H1 (cell line): Measurements from ENCODE around the gene COL4A2. TPM values are rescaled to one million over a fixed set of nuclear protein-coding genes. Genes with fewer than 3 reads are reported as not detected.

Source experiments
- CHD2 ChIP-seq: IDR thresholded peaks from 2 replicates; pipeline ENCODE4 v1.6.1; 2012; ENCODE audit warnings: low read length, improper control_type of control experiment
- KDM5A ChIP-seq: fragments of 200-600 bp; IDR thresholded peaks from 2 replicates; pipeline ENCODE4 v1.7.1; 2012; ENCODE audit warnings: mild to moderate bottlenecking, low read length, inconsistent platforms, mixed read lengths
- POLR2A ChIP-seq, 2 experiments: IDR thresholded peaks; 1 replicate in 1 of 2; 2 replicates in 1 of 2; pipeline ENCODE4 v1.6.1; 2011; ENCODE audit warnings: low read depth in 2 of 2, low read length in 2 of 2, mild to moderate bottlenecking in 2 of 2; ENCODE audit errors: control extremely low read depth in 1 of 2
- polyA plus RNA-seq, 7 experiments: library from polyadenylated mRNA; depleted of rRNA in 3 of 7; stranded (reverse) in 5 of 7; unstranded in 2 of 7; fragments of >200 nt in 5 of 7; fragments of 200-250 nt in 2 of 7; gene quantifications; 1 replicate in 5 of 7; 2 replicates in 1 of 7; 4 replicates in 1 of 7; pipeline versions ENCODE4 v1.2.1 to v1.2.3, GENCODE V29; 2011 to 2013; ENCODE audit warnings: missing spikeins in 2 of 7, mixed read lengths in 2 of 7
- total RNA-seq: library from RNA; stranded (reverse); fragmentation: NEBNext Ultra II Directional; extraction: Animal tissue kit (Norgen Biotek cat#: 25700); gene quantifications from 2 replicates; pipeline ENCODE4 v1.2.1, GENCODE V29; 2021
- TF ChIP-seq, protein P1 (sequence below): IDR thresholded peaks from 2 replicates; pipeline ENCODE4 v1.6.1; 2012; ENCODE audit warnings: low read length, inconsistent platforms
- TF ChIP-seq, protein P2 (sequence below): IDR thresholded peaks from 2 replicates; pipeline ENCODE4 v1.6.1; 2011; ENCODE audit warnings: low read length, improper control_type of control experiment

Gene COL4A2
- total and polyA plus RNA-seq, 2 of the 8 experiments (the other 6 are each of a cell fraction or from before 2014, with no cell fraction given) = 80.4 to 87.3 TPM

DNA sequence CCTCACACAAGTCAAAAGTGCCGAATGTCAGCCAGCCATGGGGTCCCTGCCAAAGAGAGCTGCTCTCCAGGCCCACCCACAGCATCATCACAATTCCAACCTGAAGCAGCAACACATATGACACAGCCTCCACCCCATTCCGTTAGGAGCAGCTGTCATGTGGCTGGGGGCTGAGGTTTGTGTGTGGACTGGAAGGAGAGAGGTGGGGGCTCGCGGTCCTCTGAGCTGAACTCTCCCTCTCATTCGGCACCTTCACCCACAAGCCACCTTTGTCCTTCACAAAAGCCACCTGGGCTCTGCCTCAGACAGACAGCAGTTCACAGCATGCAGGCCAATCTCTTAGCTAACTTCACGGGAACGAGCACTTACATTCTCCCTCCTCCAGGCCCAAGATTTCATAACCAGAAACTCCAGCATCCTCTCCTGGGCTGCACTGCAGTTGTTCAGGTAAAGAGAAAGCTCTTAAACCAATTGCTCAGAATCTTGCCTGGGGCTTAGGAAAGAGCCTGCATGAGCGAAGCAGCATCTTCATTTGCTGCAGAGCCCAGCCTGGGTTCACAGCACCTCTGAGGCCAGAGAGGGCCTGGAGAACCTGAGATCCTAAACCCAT is 247.2 kb downstream of the COL4A2 start (continued):
- TF ChIP-seq, protein P1, sequence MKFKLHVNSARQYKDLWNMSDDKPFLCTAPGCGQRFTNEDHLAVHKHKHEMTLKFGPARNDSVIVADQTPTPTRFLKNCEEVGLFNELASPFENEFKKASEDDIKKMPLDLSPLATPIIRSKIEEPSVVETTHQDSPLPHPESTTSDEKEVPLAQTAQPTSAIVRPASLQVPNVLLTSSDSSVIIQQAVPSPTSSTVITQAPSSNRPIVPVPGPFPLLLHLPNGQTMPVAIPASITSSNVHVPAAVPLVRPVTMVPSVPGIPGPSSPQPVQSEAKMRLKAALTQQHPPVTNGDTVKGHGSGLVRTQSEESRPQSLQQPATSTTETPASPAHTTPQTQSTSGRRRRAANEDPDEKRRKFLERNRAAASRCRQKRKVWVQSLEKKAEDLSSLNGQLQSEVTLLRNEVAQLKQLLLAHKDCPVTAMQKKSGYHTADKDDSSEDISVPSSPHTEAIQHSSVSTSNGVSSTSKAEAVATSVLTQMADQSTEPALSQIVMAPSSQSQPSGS = no peak
- TF ChIP-seq CHD2 = no peak
- TF ChIP-seq KDM5A = no peak
- no peak for TF ChIP-seq POLR2A (IDR thresholded peaks at IDR 0.05; ENCODE audit: control extremely low read depth in 1 of 2, low read depth in 2 of 2, low read length in 2 of 2)
- TF ChIP-seq, protein P2, sequence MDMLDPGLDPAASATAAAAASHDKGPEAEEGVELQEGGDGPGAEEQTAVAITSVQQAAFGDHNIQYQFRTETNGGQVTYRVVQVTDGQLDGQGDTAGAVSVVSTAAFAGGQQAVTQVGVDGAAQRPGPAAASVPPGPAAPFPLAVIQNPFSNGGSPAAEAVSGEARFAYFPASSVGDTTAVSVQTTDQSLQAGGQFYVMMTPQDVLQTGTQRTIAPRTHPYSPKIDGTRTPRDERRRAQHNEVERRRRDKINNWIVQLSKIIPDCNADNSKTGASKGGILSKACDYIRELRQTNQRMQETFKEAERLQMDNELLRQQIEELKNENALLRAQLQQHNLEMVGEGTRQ = no peak
